ENCODE measurements around the gene IFFO2. TPM values are rescaled to one million over a fixed set of nuclear protein-coding genes. Genes with fewer than 3 reads are reported as not detected.

Gene IFFO2
- total and polyA plus RNA-seq, 2 donors (not counting 3 experiments of a cell fraction or from before 2014, with no cell fraction given), result 31.1 to 31.3 TPM

GRCh38 chr1:18936814-18937481 is 19.5 kb downstream of the IFFO2 start:
- no peaks in the 10 kb centered on the region for H3K9me3 ChIP-seq (replicated peaks; ENCODE audit: control insufficient read depth, insufficient read depth, low read length)
- intact Hi-C loops (cut with micrococcal nuclease) (no loop called here), dilution Hi-C loops (cut with MboI; ENCODE audit: extremely low pct_ligation_motif_present, low sequenced_read_pairs) (no loop called here)
- peaks cover 8% of the 10 kb centered on the region for H3K4me1 ChIP-seq (ENCODE audit: control insufficient read depth, extremely low read depth, insufficient read depth, low read length)
- no peak overlapping the region for H3K4me2 ChIP-seq (ENCODE audit: insufficient read depth, low read length)
- no peaks in the 10 kb centered on the region for H3K36me3 ChIP-seq (ENCODE audit: control insufficient read depth in 2 of 2, extremely low read depth in 1 of 2, insufficient read depth in 2 of 2, low read length in 2 of 2)
- peaks cover 83% of the 10 kb centered on the region for H3K79me2 ChIP-seq (ENCODE audit: control insufficient read depth, insufficient read depth, low read length)
- H3K4me3 ChIP-seq (replicated peaks in 1 of 3; ENCODE audit: insufficient read depth in 1 of 3, low read depth in 1 of 3, low read length in 3 of 3), result no peak overlapping the region
- ChIA-PET POLR2A (interaction anchor here (0.6 kb wide), 1 partner anchor 789 kb away, joined by 3 read pairs; no protein-coding TSS in a partner anchor), CTCF (interaction anchor here (0.7 to 2.0 kb wide), 5 partner anchors 9 to 30 kb away, joined by 3 to 10 read pairs (median 4); no protein-coding TSS in a partner anchor)
- no peaks in the 10 kb centered on the region for H3K9me1 ChIP-seq (replicated peaks; ENCODE audit: control insufficient read depth, extremely low read depth, insufficient read depth, low read length)
- FAIRE-seq, result no peak
- BruUV-seq (replicated peaks), result no TSS peak
- H3K27me3 ChIP-seq (ENCODE audit: control insufficient read depth in 2 of 2, insufficient read depth in 2 of 2, low read length in 2 of 2), result no peaks in the 10 kb centered on the region
- no peak overlapping the region for H3K27ac ChIP-seq (ENCODE audit: insufficient read depth, low read depth, low read length)
- no peak for TF ChIP-seq GATA2 (IDR thresholded peaks at IDR 0.05; ENCODE audit: insufficient read depth, insufficient read length, low read depth, low read length)
- TF ChIP-seq EZH2 (IDR thresholded peaks at IDR 0.05; ENCODE audit: borderline replicate concordance, low read depth, low read length, severe bottlenecking), result no peak
- TF ChIP-seq CTCF (IDR thresholded peaks at IDR 0.05; ENCODE audit: extremely low read depth in 1 of 2, insufficient read depth in 1 of 2, low read depth in 1 of 2, low read length in 2 of 2), result no peak
- no peak for TF ChIP-seq POLR2AphosphoS5 (IDR thresholded peaks at IDR 0.05; ENCODE audit: insufficient read depth, low read depth, low read length)
- no peak for TF ChIP-seq POLR2A (IDR thresholded peaks at IDR 0.05; ENCODE audit: low read depth, low read length)
- TF ChIP-seq FOS (IDR thresholded peaks at IDR 0.05; ENCODE audit: borderline replicate concordance, insufficient read depth, low read length), result no peak
- TF ChIP-seq MAX (IDR thresholded peaks at IDR 0.05; ENCODE audit: insufficient read depth, insufficient read length), result no peak
- TF ChIP-seq JUN (IDR thresholded peaks at IDR 0.05; ENCODE audit: borderline replicate concordance, insufficient read depth, insufficient read length, low read depth), result no peak
- TF ChIP-seq MYC (IDR thresholded peaks at IDR 0.05; ENCODE audit: low read depth, low read length), result no peak
- H4K20me1 ChIP-seq (replicated peaks; ENCODE audit: control insufficient read depth, extremely low read depth, insufficient read depth, low read length), result no peaks in the 10 kb centered on the region
- no peak overlapping the region for H2AFZ ChIP-seq (ENCODE audit: low read depth, low read length)
- DNase-seq (ENCODE audit: low read depth, low spot score), result no peak
- no peak overlapping the region for H3K9ac ChIP-seq (replicated peaks; ENCODE audit: extremely low read depth, insufficient read depth, low read length)
